ENCODE data around the gene KIF3A.

DNA sequence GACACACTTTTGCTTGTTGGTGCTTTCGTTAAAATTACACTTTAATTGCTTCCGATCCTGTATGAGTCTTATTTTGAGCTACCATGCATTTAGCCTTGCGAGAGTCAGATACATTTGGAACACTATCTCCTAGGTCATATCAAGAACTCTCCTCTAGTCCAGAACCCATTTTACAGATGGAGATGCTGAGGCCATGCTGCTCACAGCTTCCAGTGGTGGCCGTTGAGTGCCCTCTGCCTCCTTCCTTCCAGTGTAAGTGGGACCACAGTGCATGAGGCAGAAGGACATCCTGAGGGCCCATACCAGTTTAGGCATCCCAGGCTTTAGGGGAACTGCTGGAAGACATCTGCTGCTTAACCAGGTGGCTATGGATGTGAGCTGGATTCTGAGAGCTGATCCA is 16.8 kb upstream of the KIF3A start:
- TF ChIP-seq GLIS3 (CRISPR knock-in tag; IDR thresholded peaks at IDR 0.05) = no peak
- no peak for TF ChIP-seq ZNF70 (CRISPR knock-in tag; IDR thresholded peaks at IDR 0.05)
- TF ChIP-seq ARNTL (CRISPR knock-in tag; IDR thresholded peaks at IDR 0.05; ENCODE audit: borderline replicate concordance, low read depth) = no peak
- no peak for TF ChIP-seq ZNF8 (CRISPR knock-in tag; IDR thresholded peaks at IDR 0.05)
- TF ChIP-seq TOX (CRISPR knock-in tag; IDR thresholded peaks at IDR 0.05; ENCODE audit: borderline replicate concordance) = no peak

All from SK-N-SH treated with all-trans-retinoic acid at 6 μM for 48 hours (cell line).